SJCRH30 (cell line): ENCODE results near the gene NPM1. TPM values are rescaled to one million over a fixed set of nuclear protein-coding genes. Genes with fewer than 3 reads are reported as not detected.
"Not testable (repeated sequence)": the region's sequence is repeated elsewhere in the genome, so short reads cannot be mapped to it uniquely, and the experiment has no call there.

ENCODE experiments used
- DNase-seq, 2 experiments: peaks; one replicate each; pipeline ENCODE4 v3.0.0-alpha.2; 2015 to 2020
- H3K27ac ChIP-seq: fragments of 250-450 bp; sonication (Bioruptor Pico); 2 replicates; pipeline ENCODE4 v1.5.1; 2020; ENCODE audit warnings: mild to moderate bottlenecking, moderate library complexity
- H3K27me3 ChIP-seq: fragments of 250-450 bp; sonication (Bioruptor Pico); 2 replicates; pipeline ENCODE4 v1.5.1; 2020; ENCODE audit warnings: mild to moderate bottlenecking, moderate library complexity
- H3K36me3 ChIP-seq: fragments of 250-450 bp; sonication (Bioruptor Pico); 2 replicates; pipeline ENCODE4 v1.5.1; 2020; ENCODE audit warnings: mild to moderate bottlenecking, moderate library complexity
- H3K4me1 ChIP-seq: fragments of 250-450 bp; sonication (Bioruptor Pico); 2 replicates; pipeline ENCODE4 v1.5.1; 2020; ENCODE audit warnings: mild to moderate bottlenecking, moderate library complexity
- H3K4me3 ChIP-seq: fragments of 250-450 bp; sonication (Bioruptor Pico); 2 replicates; pipeline ENCODE4 v1.5.1; 2020; ENCODE audit warnings: mild to moderate bottlenecking, moderate library complexity
- H3K9me3 ChIP-seq: fragments of 250-450 bp; sonication (Bioruptor Pico); replicated peaks from 2 replicates; pipeline ENCODE4 v1.5.1; 2020; ENCODE audit warnings: mild to moderate bottlenecking, moderate library complexity
- total RNA-seq: library from RNA; depleted of rRNA; stranded (reverse); fragments of >200 nt; shearing (Covaris generic); gene quantifications from 2 replicates; pipeline ENCODE4 v1.2.3, GENCODE V29; 2014

NPM1 gene
- total RNA-seq, 1 experiment from 2014 or later, result 3,269 TPM

GRCh38 chr5:171367424-171368370 lies 20.0 kb upstream of the NPM1 start:
- Histone ChIP-seq H3K9me3 (no peaks in the 10 kb centered on the region), H3K27me3 (no peaks in the 10 kb centered on the region), H3K36me3 (no peaks in the 10 kb centered on the region), H3K4me1 (peaks cover 7% of the 10 kb centered on the region; the same call in 1 of the 2 replicates), H3K4me3 (no peak overlapping the region), H3K27ac (no peak overlapping the region)
- DNase-seq, result peak; percentile 51 to 62

- Histone ChIP-seq H3K27me3 (no peaks in the 10 kb centered on the region), H3K27ac (no peak overlapping the region), H3K4me3 (no peak overlapping the region), H3K36me3 (no peaks in the 10 kb centered on the region), H3K9me3 (no peaks in the 10 kb centered on the region), H3K4me1 (peaks cover 7% of the 10 kb centered on the region; the same call in 1 of the 2 replicates)
- DNase-seq, result no peak
These were observed 18.6 kb upstream of the NPM1 start for GRCh38 chr5:171369056-171369455.

- no peak overlapping the region for H3K27ac ChIP-seq
- no peaks in the 10 kb centered on the region for H3K9me3 ChIP-seq
- H3K4me1 ChIP-seq, result peaks cover 7% of the 10 kb centered on the region; the same call in 1 of the 2 replicates
- H3K36me3 ChIP-seq, result no peaks in the 10 kb centered on the region
- H3K4me3 ChIP-seq, result no peak overlapping the region
- no peaks in the 10 kb centered on the region for H3K27me3 ChIP-seq
- no peak for DNase-seq
These were observed 17.8 kb upstream of the NPM1 start for GRCh38 chr5:171369898-171370297.

- H3K4me3 ChIP-seq, H3K9me3 ChIP-seq, H3K27me3 ChIP-seq, H3K27ac ChIP-seq, DNase-seq, H3K36me3 ChIP-seq, H3K4me1 ChIP-seq: not testable (repeated sequence)
These were observed 16.8 kb upstream of the NPM1 start for GRCh38 chr5:171370881-171371280.

- Histone ChIP-seq H3K4me3 (no peak overlapping the region), H3K36me3 (no peaks in the 10 kb centered on the region), H3K27ac (no peak overlapping the region), H3K27me3 (no peaks in the 10 kb centered on the region), H3K9me3 (no peaks in the 10 kb centered on the region), H3K4me1 (peaks cover 7% of the 10 kb centered on the region; the same call in 1 of the 2 replicates)
- no peak for DNase-seq
These were observed 16.3 kb upstream of the NPM1 start for GRCh38 chr5:171371326-171371725.

GRCh38 chr5:171379961-171380360 lies 7.7 kb upstream of the NPM1 start:
- Histone ChIP-seq H3K36me3 (no peaks in the 10 kb centered on the region), H3K4me1 (no peaks in the 10 kb centered on the region), H3K9me3 (no peaks in the 10 kb centered on the region), H3K4me3 (no peak overlapping the region), H3K27ac (no peak overlapping the region), H3K27me3 (no peaks in the 10 kb centered on the region)
- no peak for DNase-seq

- H3K36me3 ChIP-seq, DNase-seq, H3K27ac ChIP-seq, H3K9me3 ChIP-seq, H3K27me3 ChIP-seq, H3K4me1 ChIP-seq, H3K4me3 ChIP-seq: not testable (repeated sequence)
These were observed 3.2 kb upstream of the NPM1 start for GRCh38 chr5:171384416-171384815.

- H3K9me3 ChIP-seq, H3K27me3 ChIP-seq, DNase-seq, H3K4me3 ChIP-seq, H3K27ac ChIP-seq, H3K4me1 ChIP-seq: not testable (repeated sequence)
- H3K36me3 ChIP-seq, result peaks cover 15% of the 10 kb centered on the region
These were observed 2.6 kb upstream of the NPM1 start for GRCh38 chr5:171384999-171385398.

- no peak overlapping the region for H3K4me3 ChIP-seq
- H3K9me3 ChIP-seq, result no peaks in the 10 kb centered on the region
- H3K27me3 ChIP-seq, result no peaks in the 10 kb centered on the region
- H3K36me3 ChIP-seq, result peaks cover 27% of the 10 kb centered on the region
- H3K4me1 ChIP-seq, result peaks cover 4% of the 10 kb centered on the region; the same call in 1 of the 2 replicates
- no peak overlapping the region for H3K27ac ChIP-seq
- no peak for DNase-seq
These were observed 1.5 kb upstream of the NPM1 start for GRCh38 chr5:171386006-171386671.

- H3K4me3 ChIP-seq, result peak overlapping the region; percentile 87
- H3K27me3 ChIP-seq, result no peaks in the 10 kb centered on the region
- peak overlapping the region; percentile 88 for H3K27ac ChIP-seq
- H3K4me1 ChIP-seq, result peaks cover 8% of the 10 kb centered on the region; the same call in 1 of the 2 replicates
- no peaks in the 10 kb centered on the region for H3K9me3 ChIP-seq
- no peak for DNase-seq
- H3K36me3 ChIP-seq, result peaks cover 34% of the 10 kb centered on the region
These were observed 746 bp upstream of the NPM1 start for GRCh38 chr5:171386861-171387344.

GRCh38 chr5:171387970-171388815 lies 544 bp downstream of the NPM1 start:
- no peaks in the 10 kb centered on the region for H3K9me3 ChIP-seq
- H3K27ac ChIP-seq, result peak overlapping the region; percentile 88
- H3K4me3 ChIP-seq, result peak overlapping the region; percentile 87
- peaks cover 8% of the 10 kb centered on the region; the same call in 1 of the 2 replicates for H3K4me1 ChIP-seq
- peak; percentile 83 to 86 for DNase-seq
- no peaks in the 10 kb centered on the region for H3K27me3 ChIP-seq
- peaks cover 47% of the 10 kb centered on the region for H3K36me3 ChIP-seq

GRCh38 chr5:171388816-171389168 lies 1.1 kb downstream of the NPM1 start:
- Histone ChIP-seq H3K4me1 (peaks cover 8% of the 10 kb centered on the region; the same call in 1 of the 2 replicates), H3K9me3 (no peaks in the 10 kb centered on the region), H3K4me3 (peak overlapping the region; percentile 87), H3K27me3 (no peaks in the 10 kb centered on the region), H3K27ac (peak overlapping the region; percentile 88), H3K36me3 (peaks cover 53% of the 10 kb centered on the region)
- DNase-seq, result no peak

GRCh38 chr5:171390883-171391677 lies 3.4 kb downstream of the NPM1 start:
- Histone ChIP-seq H3K36me3 (peaks cover 76% of the 10 kb centered on the region), H3K4me1 (peaks cover 8% of the 10 kb centered on the region; the same call in 1 of the 2 replicates), H3K27ac (no peak overlapping the region), H3K4me3 (peak overlapping the region; percentile 87; the same call in 1 of the 2 replicates), H3K9me3 (no peaks in the 10 kb centered on the region), H3K27me3 (no peaks in the 10 kb centered on the region)
- no peak for DNase-seq
